ENCODE data around the gene PRSS56. TPM values are rescaled to one million over a fixed set of nuclear protein-coding genes. Genes with fewer than 3 reads are reported as not detected.

The PRSS56 gene
- not detected for total RNA-seq

DNA sequence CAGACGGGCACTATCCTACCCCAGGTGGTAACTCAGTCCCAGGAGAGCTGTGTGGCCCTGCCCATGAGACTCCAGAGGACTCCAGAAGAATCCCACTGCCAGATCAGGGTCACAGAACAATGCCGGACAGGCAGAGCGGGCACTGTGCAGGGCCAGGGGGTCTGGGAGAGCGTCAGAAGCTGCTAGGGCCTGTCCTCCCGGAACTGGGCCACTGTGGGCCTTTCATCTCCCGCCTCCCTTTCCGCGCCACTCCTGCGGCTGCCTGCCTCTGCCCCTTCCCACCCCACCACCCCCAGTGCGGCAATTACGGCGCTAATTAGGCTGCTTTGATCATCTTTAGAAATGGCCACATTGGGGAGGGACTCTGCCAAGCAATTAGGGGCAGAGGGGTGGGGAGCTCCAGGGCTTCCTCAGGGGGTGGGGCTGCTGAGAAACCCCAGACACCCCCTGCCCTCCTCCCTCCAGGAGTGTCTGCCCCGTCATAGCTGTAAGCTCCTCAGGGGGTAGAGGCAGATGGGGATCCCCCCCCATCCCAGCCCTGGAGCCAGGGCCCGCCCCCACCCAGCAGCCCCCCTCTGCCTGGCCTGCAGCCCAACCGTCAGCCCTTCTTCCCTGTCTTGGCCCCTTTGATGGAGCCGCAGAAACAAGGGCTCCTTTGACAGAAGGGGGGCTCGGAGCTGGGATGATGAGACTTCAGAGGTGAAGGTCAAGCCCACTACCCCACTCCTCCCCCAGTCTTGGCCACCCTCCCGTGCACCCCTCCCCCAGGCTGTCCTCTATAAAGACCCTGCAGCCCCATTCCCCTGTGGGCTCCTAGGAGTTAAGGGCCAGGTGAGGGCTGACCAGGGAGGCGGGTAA is at the start of gene PRSS56:
PRSS56 (plus strand) TSS at position 808 of the 858 bp plus-strand sequence. CDS start 211 bp downstream, outside the sequence.
- no peaks in the 10 kb centered on the region for H3K9me3 Mint-ChIP-seq
- H3K36me3 Mint-ChIP-seq = no peaks in the 10 kb centered on the region
- DNase-seq (ENCODE audit: low spot score in 2 of 2) (no peak), ATAC-seq (no peak)
- no peak within 1 kb of the TSS for H3K27ac Mint-ChIP-seq

DNA sequence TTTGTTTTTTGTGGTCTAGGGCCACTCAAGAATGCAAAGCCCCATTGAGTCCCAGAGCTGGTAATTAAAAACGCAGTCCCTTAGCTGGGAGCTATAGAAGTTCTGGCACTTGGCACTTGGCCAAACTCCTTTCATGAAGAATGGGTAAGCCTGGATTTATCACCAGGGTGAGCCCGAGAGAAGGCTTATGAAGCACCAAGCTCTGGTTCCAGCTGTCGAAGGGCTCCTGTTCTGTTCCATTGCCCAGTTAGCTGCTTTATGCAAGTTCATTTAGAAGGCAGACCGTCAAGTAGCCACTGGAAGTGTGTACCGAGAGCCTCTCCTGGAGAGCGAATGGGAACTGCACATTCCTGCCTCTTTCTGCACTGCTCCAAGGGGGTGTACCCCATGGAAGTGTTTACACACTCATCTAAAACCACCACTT is 46.7 kb upstream of the PRSS56 start:
- no peak overlapping the region for H3K27ac Mint-ChIP-seq
- ATAC-seq (no peak), DNase-seq (ENCODE audit: low spot score in 2 of 2) (peak in 1 of 2 donors; percentile 13)
- peaks cover 17 to 20% of the 10 kb centered on the region in 2 donors for H3K9me3 Mint-ChIP-seq
- peaks cover 0 to 20% of the 10 kb centered on the region in 2 donors for H3K36me3 Mint-ChIP-seq

DNA sequence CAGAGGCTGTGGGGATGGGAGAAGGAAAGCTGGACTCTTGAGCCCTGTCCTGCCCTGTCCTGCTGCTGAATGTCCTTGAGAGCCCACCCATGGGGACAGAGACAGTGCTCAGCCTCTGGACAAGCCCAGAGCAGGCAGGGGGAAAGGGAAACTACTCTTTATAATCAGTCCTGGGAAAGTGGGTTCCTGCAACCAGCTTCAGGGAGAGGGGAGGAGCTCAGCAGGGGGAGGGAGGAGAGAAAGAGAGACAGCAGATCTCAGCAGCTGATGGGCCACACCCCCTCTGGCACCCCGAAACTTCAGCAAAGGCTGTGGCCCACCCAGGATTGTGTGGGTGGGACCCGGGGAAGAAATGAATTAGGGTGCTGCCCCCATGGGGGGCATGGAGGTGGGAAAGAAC is 44.1 kb upstream of the PRSS56 start:
- Mint-ChIP-seq H3K9me3 (peaks cover 17 to 20% of the 10 kb centered on the region in 2 donors), H3K36me3 (peaks cover 0 to 20% of the 10 kb centered on the region in 2 donors), H3K27ac (no peak overlapping the region)
- DNase-seq (ENCODE audit: low spot score in 2 of 2) = peak in 1 of 2 donors; percentile 21
- ATAC-seq = no peak

DNA sequence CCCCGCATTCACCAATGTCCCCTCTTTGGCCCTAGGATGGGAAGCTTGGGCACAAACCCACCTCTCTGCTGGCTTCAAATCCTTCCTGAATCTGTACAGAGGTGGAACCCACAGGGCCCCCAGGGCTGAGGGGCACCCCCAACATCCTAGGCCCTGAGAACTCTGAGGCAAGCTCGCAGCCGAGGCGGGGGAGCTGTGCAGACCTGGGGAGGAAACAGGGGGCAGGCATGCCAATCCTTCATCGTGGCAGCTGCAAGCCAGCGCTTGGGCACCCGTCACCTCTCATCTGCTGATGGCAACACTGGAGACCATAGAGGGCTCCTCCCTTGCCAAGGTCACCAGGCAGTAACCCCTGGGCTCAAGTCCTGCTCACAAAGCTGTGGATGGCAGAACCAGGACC is 43.4 kb upstream of the PRSS56 start:
- Mint-ChIP-seq H3K9me3 (peaks cover 12 to 13% of the 10 kb centered on the region in 2 donors), H3K36me3 (peaks cover 0 to 15% of the 10 kb centered on the region in 2 donors), H3K27ac (no peak overlapping the region)
- DNase-seq (ENCODE audit: low spot score in 2 of 2) = no peak
- no peak for ATAC-seq

DNA sequence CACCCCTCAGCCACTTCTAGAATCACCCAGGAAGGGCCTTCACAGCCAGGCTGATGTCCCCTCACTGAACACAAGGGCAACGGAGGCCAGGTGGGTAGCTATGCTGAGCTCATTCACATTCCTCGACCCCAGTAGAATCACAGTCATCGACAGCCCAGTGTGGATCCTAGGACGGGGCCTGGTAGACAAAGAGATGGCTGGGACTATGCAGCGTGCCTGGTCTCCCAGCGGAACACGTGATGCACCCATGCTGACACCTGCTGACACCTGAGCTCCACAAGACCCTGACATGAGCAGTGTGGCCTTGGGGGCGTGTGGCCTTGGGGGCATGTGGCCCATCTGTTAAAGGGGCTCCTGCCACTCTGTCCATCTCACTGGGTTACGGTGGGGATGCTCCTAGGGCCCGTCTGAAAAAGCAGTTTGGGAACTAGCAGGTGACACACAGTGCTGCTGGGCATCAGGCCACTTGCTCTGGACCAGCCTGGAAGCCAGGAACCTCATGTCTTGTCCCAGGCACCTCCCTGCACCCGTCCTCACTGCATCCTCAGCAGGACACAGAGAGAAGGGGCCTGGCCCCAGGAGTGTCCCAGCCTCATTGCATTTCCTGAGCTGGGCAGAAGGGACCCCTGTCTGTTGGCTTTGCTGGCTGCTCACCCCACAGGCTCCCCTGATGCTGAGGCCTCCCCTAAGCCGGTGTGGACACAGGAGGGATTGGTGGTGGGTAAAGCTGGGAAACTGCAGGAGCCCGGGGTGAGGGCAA is 42.3 kb upstream of the PRSS56 start:
- Mint-ChIP-seq H3K9me3 (peaks cover 2 to 3% of the 10 kb centered on the region in 2 donors), H3K36me3 (peaks cover 0 to 5% of the 10 kb centered on the region in 2 donors), H3K27ac (no peak overlapping the region)
- DNase-seq (ENCODE audit: low spot score in 2 of 2) (peak in 1 of 2 donors; percentile 52), ATAC-seq (no peak)

DNA sequence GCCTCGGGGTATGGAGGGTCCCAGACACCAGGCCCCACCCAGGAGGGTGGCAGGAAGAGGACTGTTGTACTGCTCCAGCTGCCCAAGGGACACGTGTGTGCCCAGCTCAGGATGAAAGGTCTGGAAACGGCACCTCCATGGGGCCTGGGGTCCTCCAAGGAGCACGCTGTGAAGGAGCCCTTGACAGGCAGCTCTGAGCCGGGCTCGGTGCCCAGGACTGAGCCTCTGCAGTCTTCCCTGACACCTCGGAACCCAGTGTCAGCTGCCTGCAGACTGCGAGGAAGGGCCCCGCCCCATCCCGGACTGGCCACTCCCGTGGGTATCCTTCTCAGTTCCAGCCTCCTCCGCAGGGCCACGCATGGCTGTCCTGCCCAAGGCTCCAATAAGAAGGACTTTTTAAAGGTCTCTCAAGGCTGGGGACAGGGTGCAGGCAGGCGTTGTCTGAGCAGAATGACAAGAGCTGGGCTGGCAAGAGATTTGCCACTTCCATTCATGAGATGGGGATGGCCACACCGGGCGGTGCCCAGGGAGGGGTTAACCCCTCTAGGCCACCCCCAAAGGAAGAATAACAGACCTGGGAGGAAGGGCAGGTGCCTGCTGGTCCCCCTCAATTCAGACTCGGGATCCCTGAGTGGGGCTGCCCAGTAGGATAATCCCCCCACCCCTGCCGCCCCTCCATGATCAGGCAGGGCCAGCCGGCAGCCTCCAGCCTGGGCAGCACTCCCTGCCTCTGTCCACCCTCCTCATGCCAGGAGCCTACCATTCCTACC is 41.4 kb upstream of the PRSS56 start:
- ATAC-seq = no peak
- DNase-seq (ENCODE audit: low spot score in 2 of 2) = peak in 1 of 2 donors; percentile 48
- H3K36me3 Mint-ChIP-seq = no peaks in the 10 kb centered on the region
- H3K9me3 Mint-ChIP-seq = no peaks in the 10 kb centered on the region
- H3K27ac Mint-ChIP-seq = peak overlapping the region in 1 of 2 donors; percentile 50

DNA sequence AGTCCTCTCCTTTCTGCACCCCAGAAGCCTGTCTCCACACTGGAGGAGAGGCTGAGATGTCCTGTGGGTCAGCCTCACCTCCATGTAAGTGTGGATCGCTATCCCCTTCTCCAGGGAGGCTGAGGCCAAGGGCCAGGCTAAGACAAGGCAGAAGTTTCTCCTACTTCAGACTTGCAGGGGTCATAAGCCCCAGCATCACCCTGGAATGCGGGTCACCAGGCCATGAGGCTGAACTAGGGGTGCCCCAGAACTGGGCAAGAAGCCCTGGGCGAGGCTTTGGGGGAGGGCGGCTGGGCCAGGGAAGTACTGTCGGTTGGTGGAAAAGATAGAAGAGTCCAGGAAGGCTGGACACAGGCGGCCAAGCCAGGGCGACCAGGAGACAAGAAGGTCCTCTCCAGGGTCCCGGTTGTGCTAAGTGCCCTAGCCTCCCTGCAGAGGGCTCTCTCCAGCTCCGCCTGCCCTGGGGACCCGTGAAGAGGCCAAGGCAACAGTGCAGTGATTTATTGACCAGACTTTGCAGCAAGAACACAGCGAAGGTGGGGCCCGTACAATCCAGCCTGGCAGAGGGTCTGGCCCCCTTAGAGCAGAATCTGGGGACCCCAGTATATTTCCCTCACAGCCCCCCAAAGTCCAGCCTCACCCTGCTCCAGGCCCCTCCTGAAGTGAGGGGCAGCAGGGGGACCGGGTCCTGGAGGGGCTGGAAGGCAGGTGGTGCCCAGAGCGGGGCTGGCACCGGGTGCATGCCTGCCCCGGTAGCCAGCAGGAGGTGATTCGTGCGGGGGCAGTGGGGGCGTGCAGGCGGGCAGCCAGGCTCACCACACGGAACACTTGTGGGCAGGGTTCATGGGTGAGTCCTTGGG is 40.6 kb upstream of the PRSS56 start:
- DNase-seq (ENCODE audit: low spot score in 2 of 2) = no peak
- no peak for ATAC-seq

DNA sequence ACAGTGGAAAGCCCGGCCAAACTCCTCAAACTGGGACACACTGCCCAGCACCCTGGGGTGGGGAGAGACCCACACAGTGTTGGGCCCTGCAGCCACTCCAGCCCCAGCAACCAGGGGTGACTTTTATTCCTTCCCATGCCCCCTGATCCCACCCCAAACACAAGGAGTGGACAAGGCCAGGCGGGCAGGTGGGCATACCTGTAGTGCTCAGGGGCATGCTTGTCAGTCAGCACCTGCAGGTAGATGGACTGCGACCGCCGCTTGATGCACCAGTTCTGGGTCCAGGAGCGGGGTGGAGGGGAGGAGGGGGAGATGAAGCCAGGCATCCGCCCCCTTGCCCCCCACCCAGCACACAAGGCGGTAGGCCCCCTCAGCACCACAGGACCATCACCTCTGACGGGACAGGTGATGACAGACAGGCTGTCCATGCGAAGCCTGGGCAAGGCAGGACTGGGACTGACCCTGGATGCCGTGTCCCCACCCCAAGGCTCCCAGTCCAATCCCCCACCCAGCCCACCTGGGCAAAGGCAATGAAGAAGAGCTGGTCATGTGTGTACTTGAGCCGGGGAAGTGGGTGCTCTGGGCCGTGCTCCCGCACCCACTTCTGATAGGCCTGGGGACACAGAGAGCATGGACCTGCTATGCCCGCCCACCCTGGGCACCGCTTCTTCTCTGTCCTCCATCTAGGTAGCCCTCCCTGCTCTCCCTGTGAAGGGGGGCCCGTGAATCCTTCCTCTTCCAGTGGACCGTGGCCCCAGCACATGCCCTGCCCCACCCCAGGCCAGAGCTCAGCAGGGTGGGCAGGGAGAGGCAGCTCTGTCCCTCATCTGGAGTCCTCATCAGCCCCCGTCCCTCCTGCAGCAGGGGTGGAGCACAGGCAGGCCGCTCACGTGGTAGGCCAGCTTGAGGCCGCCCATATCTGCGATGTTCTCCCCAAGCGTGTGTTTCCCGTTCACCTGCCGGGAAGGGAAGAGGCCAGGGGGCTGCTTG is 39.7 kb upstream of the PRSS56 start:
- Mint-ChIP-seq H3K9me3 (no peaks in the 10 kb centered on the region), H3K36me3 (no peaks in the 10 kb centered on the region), H3K27ac (no peak overlapping the region)
- ATAC-seq = no peak
- no peak for DNase-seq (ENCODE audit: low spot score in 2 of 2)

More for the DNA sequence above, 40.6 kb upstream of the PRSS56 start:
- H3K27ac Mint-ChIP-seq = peak overlapping the region in 1 of 2 donors; percentile 50
- H3K9me3 Mint-ChIP-seq = no peaks in the 10 kb centered on the region
- H3K36me3 Mint-ChIP-seq = no peaks in the 10 kb centered on the region

DNA sequence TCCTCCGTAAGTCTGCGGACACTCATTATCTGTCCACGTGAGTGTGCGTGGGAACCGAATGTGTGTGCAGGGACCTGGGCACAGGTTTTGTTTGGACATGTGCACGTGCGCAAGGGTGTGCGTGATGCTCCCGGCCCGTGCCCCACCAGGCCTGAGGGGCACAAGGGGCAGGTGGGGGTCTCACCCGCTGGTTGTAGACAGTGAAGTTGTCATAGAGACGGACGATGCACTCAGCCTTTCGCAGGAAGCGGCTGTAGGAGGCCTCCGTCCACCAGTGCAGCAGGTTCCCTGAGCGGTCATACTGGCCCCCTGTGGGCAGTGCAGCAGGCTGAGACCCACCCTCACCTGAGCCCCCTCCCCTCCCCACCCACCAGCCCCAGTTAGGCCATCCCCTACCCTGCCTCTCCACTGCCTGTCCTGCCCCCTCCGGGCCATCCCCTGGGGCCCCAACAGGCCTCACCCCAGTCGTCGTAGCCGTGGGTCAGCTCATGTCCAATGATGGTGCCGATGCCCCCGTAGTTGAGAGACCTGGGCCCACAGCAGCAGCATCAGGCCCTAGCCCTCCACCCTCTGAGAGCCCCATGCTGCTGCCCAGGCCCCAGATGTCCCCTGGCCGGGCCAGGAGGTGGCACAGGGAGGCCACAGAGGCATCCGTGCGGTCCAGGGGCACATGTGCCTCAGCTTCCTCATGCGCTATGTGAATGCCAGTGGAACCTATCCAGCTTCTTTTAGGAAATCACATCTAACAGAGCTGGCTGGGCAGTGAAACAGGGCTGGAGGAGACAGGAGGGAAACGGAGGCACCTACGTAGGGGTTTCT is 38.7 kb upstream of the PRSS56 start:
- ATAC-seq = no peak
- H3K27ac Mint-ChIP-seq = no peak overlapping the region
- DNase-seq (ENCODE audit: low spot score in 2 of 2) = no peak
- no peaks in the 10 kb centered on the region for H3K9me3 Mint-ChIP-seq
- no peaks in the 10 kb centered on the region for H3K36me3 Mint-ChIP-seq

DNA sequence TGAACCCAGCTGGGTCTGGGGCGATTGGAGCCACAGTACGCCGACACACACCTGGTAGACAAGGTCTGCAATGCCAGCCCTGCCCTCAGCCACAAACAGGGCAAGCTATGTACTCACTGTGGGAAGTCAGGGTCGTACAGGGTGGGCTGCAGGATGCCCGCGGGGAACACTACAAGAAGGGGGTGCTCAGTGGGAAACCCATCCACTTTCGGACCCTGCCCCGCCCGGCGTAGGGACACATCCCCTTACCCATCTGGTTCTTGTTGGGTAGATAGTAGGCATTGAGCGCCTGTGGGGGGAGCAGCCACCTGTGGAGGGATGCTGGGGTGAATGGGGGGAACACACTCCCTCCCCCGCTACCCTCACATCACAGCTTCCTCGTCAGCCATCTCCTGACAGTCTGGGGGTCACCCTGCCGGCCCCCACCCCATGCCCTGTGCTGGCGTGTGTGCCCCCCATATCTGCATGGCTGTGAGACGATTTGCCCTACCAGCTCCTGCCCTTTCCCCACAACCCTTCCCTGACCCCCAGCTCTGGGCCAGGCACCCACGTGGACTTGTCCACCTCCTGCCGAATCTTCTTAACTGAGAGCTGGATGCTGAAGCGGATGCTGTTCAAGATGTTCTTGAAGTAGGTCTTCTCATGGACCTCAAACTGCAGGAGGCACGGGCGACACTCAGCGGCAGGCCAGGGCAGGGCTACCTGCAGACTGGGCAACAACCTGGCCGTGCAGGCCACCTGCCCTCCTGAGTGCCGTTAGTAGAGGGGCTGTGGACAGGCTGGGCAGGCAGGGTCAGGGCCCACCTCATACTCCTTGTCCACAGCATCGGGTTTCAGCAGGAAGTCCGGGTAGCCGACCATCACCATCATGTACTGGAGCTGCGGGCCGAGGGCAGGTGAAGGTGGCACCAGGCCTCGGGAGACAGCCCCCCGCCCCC is 37.6 kb upstream of the PRSS56 start:
- ATAC-seq (no peak), DNase-seq (ENCODE audit: low spot score in 2 of 2) (no peak)
- no peaks in the 10 kb centered on the region for H3K36me3 Mint-ChIP-seq
- H3K9me3 Mint-ChIP-seq = no peaks in the 10 kb centered on the region
- no peak overlapping the region for H3K27ac Mint-ChIP-seq

DNA sequence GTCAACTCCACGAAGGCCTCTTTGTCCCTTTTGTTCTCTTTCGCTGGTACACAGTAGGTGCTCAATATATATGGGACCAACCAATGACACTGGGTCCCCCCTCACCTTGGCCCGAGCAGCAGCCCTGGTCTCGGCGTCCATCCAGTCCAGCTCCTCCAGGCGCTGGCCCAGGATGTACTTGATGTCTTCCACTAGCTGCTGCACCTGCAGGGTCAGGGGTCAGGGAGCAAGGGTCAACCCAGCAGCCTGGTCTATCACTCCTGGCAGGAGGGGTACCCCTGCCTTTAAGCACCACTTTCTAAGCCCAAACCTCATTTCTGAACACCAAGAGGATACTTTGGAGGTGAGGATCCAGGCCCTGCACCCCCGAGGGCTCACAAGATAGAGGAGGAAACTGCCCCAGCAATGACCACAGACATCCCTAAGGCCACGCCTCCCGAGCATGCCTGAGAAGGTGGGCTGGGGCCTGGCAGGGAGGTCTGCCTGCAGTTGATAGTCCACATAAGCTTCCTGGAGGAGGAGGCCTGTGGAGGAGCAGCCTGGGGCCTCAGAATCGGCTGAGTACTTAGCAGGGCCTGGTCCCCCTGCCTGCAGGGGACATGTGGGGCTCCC is 36.8 kb upstream of the PRSS56 start:
- Mint-ChIP-seq H3K9me3 (no peaks in the 10 kb centered on the region), H3K27ac (no peak overlapping the region), H3K36me3 (no peaks in the 10 kb centered on the region)
- DNase-seq (ENCODE audit: low spot score in 2 of 2) (no peak), ATAC-seq (no peak)

DNA sequence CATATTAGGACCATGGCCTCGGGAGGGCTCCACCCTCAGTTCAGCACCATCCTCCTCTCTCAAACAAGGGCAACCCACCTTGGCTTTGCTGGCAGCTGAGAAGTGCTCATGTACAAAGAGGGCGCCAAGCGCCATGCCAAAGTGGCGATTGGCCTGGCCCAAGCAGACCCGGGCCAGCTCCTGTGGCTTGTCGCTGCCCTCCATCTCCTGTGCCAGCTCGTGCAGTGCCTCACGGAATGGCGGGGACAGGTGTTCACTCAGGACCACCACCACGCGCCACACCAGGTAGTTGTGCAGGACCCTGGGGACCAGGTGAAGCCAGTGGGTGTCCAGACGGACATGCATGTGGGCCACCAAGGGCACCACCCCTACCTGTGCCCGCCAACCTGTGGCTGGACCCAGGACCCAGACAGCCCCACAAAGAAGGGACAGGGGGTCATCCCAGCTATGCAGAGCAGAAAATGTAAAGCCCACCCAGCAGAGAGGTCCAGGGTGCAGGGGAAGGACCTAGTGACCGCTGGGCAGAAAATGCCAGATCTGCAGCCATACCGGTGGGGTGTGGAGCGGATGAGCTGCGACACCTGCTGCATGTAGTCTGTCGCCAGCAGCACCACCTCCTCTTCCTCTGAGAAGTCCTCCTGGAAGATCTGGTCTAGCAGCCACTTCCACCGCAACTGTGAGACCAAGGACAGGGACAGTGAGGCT is 36.1 kb upstream of the PRSS56 start:
- H3K36me3 Mint-ChIP-seq = no peaks in the 10 kb centered on the region
- DNase-seq (ENCODE audit: low spot score in 2 of 2) (no peak), ATAC-seq (no peak)
- no peaks in the 10 kb centered on the region for H3K9me3 Mint-ChIP-seq
- H3K27ac Mint-ChIP-seq = no peak overlapping the region
